GM12873 (cell line): ENCODE results near the gene OLIG2.

Experiments used
- CTCF ChIP-seq: IDR thresholded peaks from 2 replicates; pipeline ENCODE4 v1.5.1; 2012; ENCODE audit warnings: low read depth, mild to moderate bottlenecking, moderate library complexity, low read length, control low read depth; ENCODE audit not compliant: insufficient read depth; ENCODE audit errors: missing control alignments

OLIG2 gene

GRCh38 chr21:33069645-33069993 is 43.9 kb downstream of the OLIG2 start:
- TF ChIP-seq CTCF: no peak

GRCh38 chr21:33069994-33070743 is 44.4 kb downstream of the OLIG2 start, which contains the start of gene OLIG1:
OLIG1 (plus strand) TSS chr21:33070141; CDS start chr21:33070247, 106 bp downstream.
- TF ChIP-seq CTCF: no peak

GRCh38 chr21:33070744-33070997 is 44.9 kb downstream of the OLIG2 start:
- no peak for TF ChIP-seq CTCF

GRCh38 chr21:33070998-33071769 is 45.4 kb downstream of the OLIG2 start:
- TF ChIP-seq CTCF: no peak

- TF ChIP-seq CTCF: no peak
Observed at GRCh38 chr21:33071770-33072306, 46.1 kb downstream of the OLIG2 start.

- TF ChIP-seq CTCF: no peak
Observed at GRCh38 chr21:33073636-33074035, 47.9 kb downstream of the OLIG2 start.

GRCh38 chr21:33075128-33075527 is 49.4 kb downstream of the OLIG2 start:
- TF ChIP-seq CTCF: no peak
